ENCODE measurements around the gene FREM2.

Gene FREM2

GRCh38 chr13:38848360-38848759 is 161.5 kb downstream of the FREM2 start:
- Histone ChIP-seq H3K9me3 (no peaks in the 10 kb centered on the region), H3K4me3 (no peak overlapping the region)
- in situ Hi-C loops (cut with MboI; ENCODE audit: low sequenced_read_pairs) = no loop called here

GRCh38 chr13:38849315-38849714 is 162.4 kb downstream of the FREM2 start:
- in situ Hi-C loops (cut with MboI; ENCODE audit: low sequenced_read_pairs) = no loop called here
- H3K36me3 ChIP-seq (replicated peaks) = no peaks in the 10 kb centered on the region
- no peaks in the 10 kb centered on the region for H3K9me3 ChIP-seq
- H3K4me1 ChIP-seq = no peaks in the 10 kb centered on the region
- no peak overlapping the region for H3K4me3 ChIP-seq
- H3K27me3 ChIP-seq (ENCODE audit: low read depth) = no peaks in the 10 kb centered on the region
- no peak for DNase-seq (ENCODE audit: low spot score in 2 of 2)

More at GRCh38 chr13:38848360-38848759, 161.5 kb downstream of the FREM2 start:
- Histone ChIP-seq H3K36me3 (replicated peaks) (no peaks in the 10 kb centered on the region), H3K4me1 (no peaks in the 10 kb centered on the region), H3K27me3 (ENCODE audit: low read depth) (no peaks in the 10 kb centered on the region)
- no peak for DNase-seq (ENCODE audit: low spot score in 2 of 2)

- H3K4me3 ChIP-seq = no peak overlapping the region
- no peaks in the 10 kb centered on the region for H3K27me3 ChIP-seq (ENCODE audit: low read depth)
- DNase-seq (ENCODE audit: low spot score in 2 of 2) = no peak
- H3K9me3 ChIP-seq = no peaks in the 10 kb centered on the region
- in situ Hi-C loops (cut with MboI; ENCODE audit: low sequenced_read_pairs) = no loop called here
- no peaks in the 10 kb centered on the region for H3K36me3 ChIP-seq (replicated peaks)
- H3K4me1 ChIP-seq = no peaks in the 10 kb centered on the region
These were observed 164.2 kb downstream of the FREM2 start for GRCh38 chr13:38850868-38851626.

- no peaks in the 10 kb centered on the region for H3K9me3 ChIP-seq
- DNase-seq (ENCODE audit: low spot score in 2 of 2) = no peak
- in situ Hi-C loops (cut with MboI; ENCODE audit: low sequenced_read_pairs) = no loop called here
- no peaks in the 10 kb centered on the region for H3K36me3 ChIP-seq (replicated peaks)
- no peaks in the 10 kb centered on the region for H3K4me1 ChIP-seq
- H3K4me3 ChIP-seq = no peak overlapping the region
- H3K27me3 ChIP-seq (ENCODE audit: low read depth) = no peaks in the 10 kb centered on the region
These were observed 167.3 kb downstream of the FREM2 start for GRCh38 chr13:38854226-38854625.

GRCh38 chr13:38856065-38856464 is 169.2 kb downstream of the FREM2 start:
- Histone ChIP-seq H3K27me3 (ENCODE audit: low read depth) (no peaks in the 10 kb centered on the region), H3K4me1 (no peaks in the 10 kb centered on the region), H3K4me3 (no peak overlapping the region), H3K36me3 (replicated peaks) (no peaks in the 10 kb centered on the region), H3K9me3 (no peaks in the 10 kb centered on the region)
- DNase-seq (ENCODE audit: low spot score in 2 of 2) = no peak
- in situ Hi-C loops (cut with MboI; ENCODE audit: low sequenced_read_pairs) = no loop called here

- DNase-seq (ENCODE audit: low spot score in 2 of 2) = no peak
- H3K27me3 ChIP-seq (ENCODE audit: low read depth) = no peaks in the 10 kb centered on the region
- H3K9me3 ChIP-seq = no peaks in the 10 kb centered on the region
- H3K36me3 ChIP-seq (replicated peaks) = no peaks in the 10 kb centered on the region
- H3K4me3 ChIP-seq = no peak overlapping the region
- H3K4me1 ChIP-seq = no peaks in the 10 kb centered on the region
- in situ Hi-C loops (cut with MboI; ENCODE audit: low sequenced_read_pairs) = no loop called here
These were observed 175.6 kb downstream of the FREM2 start for GRCh38 chr13:38862443-38862842.

- in situ Hi-C loops (cut with MboI; ENCODE audit: low sequenced_read_pairs) = no loop called here
- H3K4me1 ChIP-seq = no peaks in the 10 kb centered on the region
- H3K4me3 ChIP-seq = no peak overlapping the region
- H3K9me3 ChIP-seq = no peaks in the 10 kb centered on the region
- DNase-seq (ENCODE audit: low spot score in 2 of 2) = no peak
- H3K27me3 ChIP-seq (ENCODE audit: low read depth) = no peaks in the 10 kb centered on the region
- H3K36me3 ChIP-seq (replicated peaks) = no peaks in the 10 kb centered on the region
These were observed 176.7 kb downstream of the FREM2 start for GRCh38 chr13:38863536-38863935.

- DNase-seq (ENCODE audit: low spot score in 2 of 2) = no peak
- Histone ChIP-seq H3K36me3 (replicated peaks) (no peaks in the 10 kb centered on the region), H3K4me1 (no peaks in the 10 kb centered on the region), H3K4me3 (no peak overlapping the region), H3K9me3 (no peaks in the 10 kb centered on the region), H3K27me3 (ENCODE audit: low read depth) (no peaks in the 10 kb centered on the region)
- in situ Hi-C loops (cut with MboI; ENCODE audit: low sequenced_read_pairs) = no loop called here
These were observed 179.8 kb downstream of the FREM2 start for GRCh38 chr13:38866649-38867048.

GRCh38 chr13:38868399-38868798 is 181.5 kb downstream of the FREM2 start:
- DNase-seq (ENCODE audit: low spot score in 2 of 2) = no peak
- H3K9me3 ChIP-seq = no peaks in the 10 kb centered on the region
- no peaks in the 10 kb centered on the region for H3K27me3 ChIP-seq (ENCODE audit: low read depth)
- H3K4me1 ChIP-seq = peaks cover under 1% of the 10 kb centered on the region; the same call in 1 of the 2 replicates
- in situ Hi-C loops (cut with MboI; ENCODE audit: low sequenced_read_pairs) = no loop called here
- no peaks in the 10 kb centered on the region for H3K36me3 ChIP-seq (replicated peaks)
- H3K4me3 ChIP-seq = no peak overlapping the region

- Histone ChIP-seq H3K27me3 (ENCODE audit: low read depth) (no peaks in the 10 kb centered on the region), H3K9me3 (no peaks in the 10 kb centered on the region), H3K4me1 (peaks cover 5% of the 10 kb centered on the region), H3K4me3 (no peak overlapping the region), H3K36me3 (replicated peaks) (no peaks in the 10 kb centered on the region)
- in situ Hi-C loops (cut with MboI; ENCODE audit: low sequenced_read_pairs) = no loop called here
- no peak for DNase-seq (ENCODE audit: low spot score in 2 of 2)
These were observed 182.0 kb downstream of the FREM2 start for GRCh38 chr13:38868870-38869269.

- in situ Hi-C loops (cut with MboI; ENCODE audit: low sequenced_read_pairs) = no loop called here
- Histone ChIP-seq H3K4me1 (peaks cover 24% of the 10 kb centered on the region), H3K27me3 (ENCODE audit: low read depth) (no peaks in the 10 kb centered on the region), H3K9me3 (no peaks in the 10 kb centered on the region), H3K4me3 (no peak overlapping the region), H3K36me3 (replicated peaks) (no peaks in the 10 kb centered on the region)
- no peak for DNase-seq (ENCODE audit: low spot score in 2 of 2)
These were observed 184.4 kb downstream of the FREM2 start for GRCh38 chr13:38871275-38871674.

GRCh38 chr13:38872693-38873092 is 185.8 kb downstream of the FREM2 start:
- H3K36me3 ChIP-seq (replicated peaks) = no peaks in the 10 kb centered on the region
- peaks cover 24% of the 10 kb centered on the region for H3K4me1 ChIP-seq
- in situ Hi-C loops (cut with MboI; ENCODE audit: low sequenced_read_pairs) = no loop called here
- no peaks in the 10 kb centered on the region for H3K9me3 ChIP-seq
- no peaks in the 10 kb centered on the region for H3K27me3 ChIP-seq (ENCODE audit: low read depth)
- DNase-seq (ENCODE audit: low spot score in 2 of 2) = peak; percentile 50 to 78
- H3K4me3 ChIP-seq = no peak overlapping the region

GRCh38 chr13:38875186-38875875 is 188.5 kb downstream of the FREM2 start:
- no peaks in the 10 kb centered on the region for H3K9me3 ChIP-seq
- H3K27me3 ChIP-seq (ENCODE audit: low read depth) = no peaks in the 10 kb centered on the region
- no peak overlapping the region for H3K4me3 ChIP-seq
- peaks cover 24% of the 10 kb centered on the region for H3K4me1 ChIP-seq
- DNase-seq (ENCODE audit: low spot score in 2 of 2) = peak in 1 of 2 experiments; percentile 71
- H3K36me3 ChIP-seq (replicated peaks) = no peaks in the 10 kb centered on the region
- in situ Hi-C loops (cut with MboI; ENCODE audit: low sequenced_read_pairs) = no loop called here

- Histone ChIP-seq H3K9me3 (no peaks in the 10 kb centered on the region), H3K4me3 (no peak overlapping the region), H3K27me3 (ENCODE audit: low read depth) (no peaks in the 10 kb centered on the region), H3K36me3 (replicated peaks) (no peaks in the 10 kb centered on the region), H3K4me1 (peaks cover 15% of the 10 kb centered on the region)
- in situ Hi-C loops (cut with MboI; ENCODE audit: low sequenced_read_pairs) = no loop called here
- DNase-seq (ENCODE audit: low spot score in 2 of 2) = no peak
These were observed 192.4 kb downstream of the FREM2 start for GRCh38 chr13:38879278-38879677.
